ENCODE measurements around the gene TEX19.
A peak's percentile ranks its signal among the peaks of the same experiment; 100 is the strongest.

GRCh38 chr17:82370471-82371332 lies 11.7 kb downstream of the TEX19 start:
- TF ChIP-seq BHLHE40 (IDR thresholded peaks at IDR 0.05; ENCODE audit: borderline replicate concordance) (no peak), SP1 (IDR thresholded peaks at IDR 0.05) (no peak), ARNT (IDR thresholded peaks at IDR 0.05) (no peak), FOXM1 (IDR thresholded peaks at IDR 0.05; ENCODE audit: borderline replicate concordance) (no peak), NFRKB (IDR thresholded peaks at IDR 0.05) (no peak), TARDBP (IDR thresholded peaks at IDR 0.05) (no peak), ZNF384 (IDR thresholded peaks at IDR 0.05) (no peak), FOXA1 (IDR thresholded peaks at IDR 0.05) (no peak), LEF1 (IDR thresholded peaks at IDR 0.05; ENCODE audit: borderline replicate concordance) (no peak), HDGF (IDR thresholded peaks at IDR 0.05; ENCODE audit: borderline replicate concordance) (no peak), L3MBTL2 (conservative IDR thresholded peaks at IDR 0.05) (peak; percentile 63), ELF4 (IDR thresholded peaks at IDR 0.05) (no peak), SUZ12 (IDR thresholded peaks at IDR 0.05) (no peak), PKNOX1 (IDR thresholded peaks at IDR 0.05) (no peak)

Measured in HEK293T (cell line).